IMR-90 (cell line): ENCODE results near the gene GGCT. TPM values are rescaled to one million over a fixed set of nuclear protein-coding genes. Genes with fewer than 3 reads are reported as not detected.

Source experiments
- polyA plus RNA-seq, 3 experiments: library from polyadenylated mRNA; depleted of rRNA; stranded (reverse); fragments of >200 nt; gene quantifications; 2 replicates each; pipeline ENCODE4 v1.2.3, GENCODE V29; 2012; ENCODE audit warnings: low replicate concordance in 1 of 3
- total RNA-seq: library from RNA; depleted of rRNA; stranded (reverse); fragments of >200 nt; gene quantifications from 2 replicates; pipeline ENCODE4 v1.2.3, GENCODE V29; 2012; rRNA removed

Gene GGCT
- total and polyA plus RNA-seq, 2 of the 4 experiments (the other 2 are of a cell fraction) = 12.0 to 18.6 TPM

Other genes with a start within 250 kb of the GGCT start
- gene ZNRF2, start 220.2 kb downstream of the GGCT start, total RNA-seq = 0.54 and 0.83 TPM in 2 replicates
- gene ZNRF2, start 220.2 kb downstream of the GGCT start, polyA plus RNA-seq (2012; rRNA removed) = 0.31 and 0.33 TPM in 2 replicates
- gene NOD1, start 26.0 kb downstream of the GGCT start, total RNA-seq = 1.4 and 1.8 TPM in 2 replicates
- 2.7 and 3.0 TPM in 2 replicates for gene NOD1, start 26.0 kb downstream of the GGCT start, polyA plus RNA-seq (2012; rRNA removed)
- gene GARS1, start 90.0 kb upstream of the GGCT start, total RNA-seq = 105 and 209 TPM in 2 replicates
- 494 and 551 TPM in 2 replicates for gene GARS1, start 90.0 kb upstream of the GGCT start, polyA plus RNA-seq (2012; rRNA removed)
- gene CRHR2, start 177.6 kb upstream of the GGCT start, total RNA-seq = not detected in 2 replicates
- not detected in 2 replicates for gene CRHR2, start 177.6 kb upstream of the GGCT start, polyA plus RNA-seq (2012; rRNA removed)
- 1.7 and 2.2 TPM in 2 replicates for gene INMT, start 247.3 kb upstream of the GGCT start, total RNA-seq
- gene INMT, start 247.3 kb upstream of the GGCT start, polyA plus RNA-seq (2012; rRNA removed) = 0.34 and 0.39 TPM in 2 replicates